AG09319 (cell line): ENCODE data around the gene GGACT.

ENCODE experiments used
- DNase-seq: peaks from one replicate; pipeline ENCODE4 v3.0.0-alpha.2; 2010; ENCODE audit warnings: low read depth; ENCODE audit errors: extremely low read depth
- CTCF ChIP-seq: IDR thresholded peaks from 2 replicates; pipeline ENCODE4 v1.5.1; 2011; ENCODE audit warnings: low read depth, mild to moderate bottlenecking, inconsistent platforms, low read length, moderate library complexity

The GGACT gene

GRCh38 chr13:100588331-100589177, at the start of gene GGACT:
Gene GGACT, minus strand, starts transcription at chr13:100588789. Its CDS starts 56,198 bp downstream, at chr13:100532591.
- peak; percentile 20 for DNase-seq
- TF ChIP-seq CTCF: peak; percentile 40

DNA sequence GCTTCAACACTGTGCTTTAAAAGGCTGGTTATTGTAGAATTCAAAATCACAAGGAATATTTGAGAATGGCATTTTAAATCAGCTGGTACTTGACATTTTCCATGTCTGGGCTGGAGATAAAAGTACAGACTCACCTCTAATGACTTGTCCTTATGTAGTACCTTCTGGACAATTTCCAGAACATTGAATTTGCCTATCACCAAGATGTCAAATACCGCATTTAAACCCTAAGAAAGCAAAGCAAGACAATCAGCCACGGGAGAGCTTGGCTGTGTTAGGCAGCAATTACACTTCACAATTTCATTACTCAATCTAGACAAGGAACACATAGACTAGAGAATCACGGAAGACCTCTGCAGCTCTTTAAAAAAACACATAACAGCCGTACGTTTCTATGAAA, 49.2 kb upstream of the GGACT start:
- DNase-seq: no peak
- no peak for TF ChIP-seq CTCF

GRCh38 chr13:100637380-100637779, 48.8 kb upstream of the GGACT start:
- DNase-seq: no peak
- TF ChIP-seq CTCF: no peak

DNA sequence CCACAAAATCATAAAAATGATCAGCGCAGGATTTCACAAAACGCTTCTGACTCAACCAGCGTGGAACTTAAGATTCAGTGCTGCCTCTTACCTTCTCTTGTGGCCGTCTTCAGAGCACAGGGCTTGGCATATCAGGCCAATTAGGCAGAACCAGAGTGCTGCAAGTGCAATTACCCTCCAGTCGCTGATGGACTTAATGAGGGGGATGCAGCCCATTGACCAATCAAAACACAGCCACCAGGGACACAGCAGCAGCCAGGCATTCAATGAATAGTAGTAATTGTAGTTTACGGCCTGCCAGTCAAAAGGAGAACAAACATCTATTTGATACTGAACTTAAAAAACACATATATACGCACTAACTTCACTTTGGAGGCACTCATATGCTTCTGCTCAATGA, 47.9 kb upstream of the GGACT start:
- no peak for TF ChIP-seq CTCF
- no peak for DNase-seq

GRCh38 chr13:100636004-100636403, 47.4 kb upstream of the GGACT start:
- no peak for DNase-seq

GRCh38 chr13:100634696-100635095, 46.1 kb upstream of the GGACT start:
- DNase-seq: no peak
- TF ChIP-seq CTCF: no peak

More at GRCh38 chr13:100636004-100636403, 47.4 kb upstream of the GGACT start:
- no peak for TF ChIP-seq CTCF

DNA sequence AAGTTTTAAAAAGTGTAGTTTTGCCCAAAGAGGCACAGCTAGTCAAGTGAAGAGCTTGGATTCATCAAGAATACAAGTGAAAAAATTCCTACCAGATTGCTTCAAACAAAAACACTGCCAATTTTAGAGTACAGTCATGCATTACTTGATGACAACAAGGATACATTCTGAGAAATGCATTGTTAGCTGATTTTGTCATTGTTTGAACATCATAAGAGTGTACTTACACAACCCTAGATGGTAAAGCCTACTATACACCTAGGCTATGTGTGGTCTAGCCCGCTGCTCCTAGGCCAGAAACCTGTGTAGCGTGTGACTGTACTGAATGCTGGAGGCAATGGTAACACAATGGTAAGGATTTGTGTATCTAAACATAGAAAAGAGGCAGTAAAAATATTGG, 44.9 kb upstream of the GGACT start:
- DNase-seq: peak; percentile 65
- no peak for TF ChIP-seq CTCF
